ENCODE measurements around the gene RUSF1. TPM values are rescaled to one million over a fixed set of nuclear protein-coding genes. Genes with fewer than 3 reads are reported as not detected.

Gene RUSF1
- total RNA-seq, 4 donors from 2014 or later = 65.2 to 124 (median 110) TPM

DNA sequence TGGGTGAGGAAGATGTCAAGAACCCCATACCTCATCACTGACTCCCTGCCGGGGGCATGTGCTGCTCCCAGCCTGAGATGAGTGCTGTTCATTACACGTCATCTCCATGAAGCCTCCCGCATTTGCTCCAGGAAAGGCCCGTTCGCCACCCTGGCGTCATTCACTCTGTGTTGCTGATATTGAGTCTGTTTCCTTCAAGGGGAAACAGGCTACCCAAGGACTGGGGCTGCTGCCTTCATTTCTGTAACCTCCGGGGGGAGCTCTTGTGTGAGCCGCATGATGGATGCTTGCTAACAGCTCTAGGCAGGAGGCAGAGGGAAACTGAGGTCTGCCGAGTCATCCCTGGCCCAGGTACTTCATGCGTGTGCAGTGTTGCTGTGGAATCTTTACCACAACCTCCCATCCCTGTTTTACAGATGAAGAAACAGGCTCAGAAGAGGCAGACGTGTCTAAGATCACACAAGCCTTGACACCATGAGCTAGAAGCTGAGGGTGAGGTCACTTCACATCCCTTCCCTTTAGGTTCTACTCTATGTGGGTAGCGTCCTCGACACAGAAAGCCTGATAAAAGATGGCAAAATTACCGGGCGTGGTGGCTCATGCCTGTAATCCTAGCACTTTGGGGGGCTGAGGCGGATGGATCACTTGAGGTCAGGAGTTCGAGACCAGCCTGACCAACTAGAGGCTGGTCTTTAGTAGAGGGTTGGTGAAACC is 52.4 kb downstream of the RUSF1 start:
- Histone ChIP-seq H3K27me3 (no peaks in the 10 kb centered on the region), H3K9me3 (no peaks in the 10 kb centered on the region), H3K4me1 (peaks cover 9 to 72% (median 20%) of the 10 kb centered on the region in 4 donors), H3K36me3 (no peaks in the 10 kb centered on the region), H3K27ac (no peak overlapping the region), H3K4me3 (no peak overlapping the region)
- TF ChIP-seq, protein P1, sequence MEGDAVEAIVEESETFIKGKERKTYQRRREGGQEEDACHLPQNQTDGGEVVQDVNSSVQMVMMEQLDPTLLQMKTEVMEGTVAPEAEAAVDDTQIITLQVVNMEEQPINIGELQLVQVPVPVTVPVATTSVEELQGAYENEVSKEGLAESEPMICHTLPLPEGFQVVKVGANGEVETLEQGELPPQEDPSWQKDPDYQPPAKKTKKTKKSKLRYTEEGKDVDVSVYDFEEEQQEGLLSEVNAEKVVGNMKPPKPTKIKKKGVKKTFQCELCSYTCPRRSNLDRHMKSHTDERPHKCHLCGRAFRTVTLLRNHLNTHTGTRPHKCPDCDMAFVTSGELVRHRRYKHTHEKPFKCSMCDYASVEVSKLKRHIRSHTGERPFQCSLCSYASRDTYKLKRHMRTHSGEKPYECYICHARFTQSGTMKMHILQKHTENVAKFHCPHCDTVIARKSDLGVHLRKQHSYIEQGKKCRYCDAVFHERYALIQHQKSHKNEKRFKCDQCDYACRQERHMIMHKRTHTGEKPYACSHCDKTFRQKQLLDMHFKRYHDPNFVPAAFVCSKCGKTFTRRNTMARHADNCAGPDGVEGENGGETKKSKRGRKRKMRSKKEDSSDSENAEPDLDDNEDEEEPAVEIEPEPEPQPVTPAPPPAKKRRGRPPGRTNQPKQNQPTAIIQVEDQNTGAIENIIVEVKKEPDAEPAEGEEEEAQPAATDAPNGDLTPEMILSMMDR (IDR thresholded peaks at IDR 0.05) = peak in 3 of 6 experiments; percentile 10 to 24 (median 12)
- TF ChIP-seq POLR2A (IDR thresholded peaks at IDR 0.05) = no peak
- peak in 2 of 3 donors; percentile 44 to 49 for DNase-seq

- TF ChIP-seq, protein P1 (IDR thresholded peaks at IDR 0.05) = peak in 1 of 6 experiments; percentile 38
- no peak for TF ChIP-seq POLR2A (IDR thresholded peaks at IDR 0.05)
- H3K36me3 ChIP-seq = no peaks in the 10 kb centered on the region
- peak overlapping the region; percentile 8 to 91 (median 62) for H3K27ac ChIP-seq
- H3K4me3 ChIP-seq = no peak overlapping the region
- H3K27me3 ChIP-seq = no peaks in the 10 kb centered on the region
- no peaks in the 10 kb centered on the region for H3K9me3 ChIP-seq
- peak in 2 of 3 donors; percentile 76 to 87 for DNase-seq
- peaks cover 9 to 64% (median 16%) of the 10 kb centered on the region in 4 donors for H3K4me1 ChIP-seq
Observed at GRCh38 chr16:31453255-31454204, 54.7 kb downstream of the RUSF1 start.

GRCh38 chr16:31452631-31453106 is 55.5 kb downstream of the RUSF1 start:
- no peak overlapping the region for H3K4me3 ChIP-seq
- no peaks in the 10 kb centered on the region for H3K9me3 ChIP-seq
- peaks cover 6 to 60% (median 15%) of the 10 kb centered on the region in 4 donors for H3K4me1 ChIP-seq
- no peaks in the 10 kb centered on the region for H3K27me3 ChIP-seq
- H3K27ac ChIP-seq = peak overlapping the region; percentile 8 to 91 (median 62)
- TF ChIP-seq, protein P1 (IDR thresholded peaks at IDR 0.05) = no peak
- TF ChIP-seq POLR2A (IDR thresholded peaks at IDR 0.05) = no peak
- H3K36me3 ChIP-seq = no peaks in the 10 kb centered on the region
- peak in 1 of 3 donors; percentile 34 for DNase-seq

- Histone ChIP-seq H3K4me1 (peaks cover 3 to 51% (median 9%) of the 10 kb centered on the region in 4 donors), H3K27ac (peak overlapping the region in 2 of 4 donors; percentile 43 to 64)
- DNase-seq = peak in 2 of 3 donors; percentile 59 to 66
Observed at GRCh38 chr16:31451681-31452351, 56.4 kb downstream of the RUSF1 start.

More at GRCh38 chr16:31451681-31452351, 56.4 kb downstream of the RUSF1 start:
- H3K27me3 ChIP-seq = no peaks in the 10 kb centered on the region
- no peaks in the 10 kb centered on the region for H3K9me3 ChIP-seq
- no peaks in the 10 kb centered on the region for H3K36me3 ChIP-seq
- no peak overlapping the region for H3K4me3 ChIP-seq
- TF ChIP-seq, protein P1 (IDR thresholded peaks at IDR 0.05) = peak in 4 of 6 experiments; percentile 36 to 66 (median 62)
- TF ChIP-seq POLR2A (IDR thresholded peaks at IDR 0.05) = no peak
